ENCODE data around the gene PCDHGA1. TPM values are rescaled to one million over a fixed set of nuclear protein-coding genes. Genes with fewer than 3 reads are reported as not detected.

Gene PCDHGA1
- polyA plus RNA-seq, 3 donors: not detected

- Histone ChIP-seq H3K27ac (ENCODE audit: low read depth in 1 of 2, low read length in 2 of 2) (no peak overlapping the region), H4K20me1 (ENCODE audit: insufficient read depth, low read length) (no peaks in the 10 kb centered on the region), H3K9me3 (replicated peaks in 1 of 2; ENCODE audit: control insufficient read depth in 1 of 2, insufficient read depth in 1 of 2, low read length in 2 of 2) (peaks cover 54 to 75% of the 10 kb centered on the region in 2 donors), H2AFZ (ENCODE audit: insufficient read depth, low read depth, low read length, poor library complexity, severe bottlenecking) (no peak overlapping the region), H3K4me1 (ENCODE audit: control insufficient read depth in 1 of 2, insufficient read depth in 2 of 2, low read length in 2 of 2) (no peaks in the 10 kb centered on the region), H3K79me2 (ENCODE audit: insufficient read depth, low read length) (no peaks in the 10 kb centered on the region), H3K36me3 (replicated peaks in 1 of 2; ENCODE audit: control insufficient read depth in 1 of 2, insufficient read depth in 2 of 2, low read length in 2 of 2) (no peaks in the 10 kb centered on the region), H3K27me3 (ENCODE audit: control insufficient read depth in 2 of 2, insufficient read depth in 2 of 2, low read length in 2 of 2) (peaks cover 30 to 91% of the 10 kb centered on the region in 2 donors), H3K4me3 (replicated peaks in 1 of 3; ENCODE audit: low read depth in 2 of 3, low read length in 3 of 3) (no peak overlapping the region), H3K9ac (ENCODE audit: insufficient read depth, low read length, poor library complexity, severe bottlenecking) (no peak overlapping the region), H3K4me2 (replicated peaks; ENCODE audit: extremely low read depth, low read length, poor library complexity, severe bottlenecking) (no peak overlapping the region)
- H3K4me1 Mint-ChIP-seq: peaks cover 2% of the 10 kb centered on the region
- intact Hi-C loops (cut with micrococcal nuclease): no loop called here
- no peak overlapping the region for H3K4me3 Mint-ChIP-seq
- peaks cover 39 to 80% (median 62%) of the 10 kb centered on the region in 7 donors for H3K9me3 Mint-ChIP-seq
- 64% methylated on average over 4 of the region's 5 CpGs for WGBS (ENCODE audit: insufficient coverage)
- H3K27me3 Mint-ChIP-seq (ENCODE audit: low read depth in 3 of 3): peaks cover 37 to 65% (median 59%) of the 10 kb centered on the region in 3 donors
- no peak overlapping the region for H3K27ac Mint-ChIP-seq
- no peak for TF ChIP-seq CTCF (IDR thresholded peaks at IDR 0.05)
- peaks cover 10 to 12% of the 10 kb centered on the region in 2 donors for H3K36me3 Mint-ChIP-seq
- DNase-seq: no peak
These were observed 25.8 kb downstream of the PCDHGA1 start for GRCh38 chr5:141356133-141356532.

GRCh38 chr5:141356950-141357349 lies 26.6 kb downstream of the PCDHGA1 start:
- peaks cover 2% of the 10 kb centered on the region for H3K4me1 Mint-ChIP-seq
- no peak overlapping the region for H3K4me3 ChIP-seq (replicated peaks in 1 of 3; ENCODE audit: low read depth in 2 of 3, low read length in 3 of 3)
- H3K36me3 ChIP-seq (replicated peaks in 1 of 2; ENCODE audit: control insufficient read depth in 1 of 2, insufficient read depth in 2 of 2, low read length in 2 of 2): no peaks in the 10 kb centered on the region
- peaks cover 55 to 77% of the 10 kb centered on the region in 2 donors for H3K9me3 ChIP-seq (replicated peaks in 1 of 2; ENCODE audit: control insufficient read depth in 1 of 2, insufficient read depth in 1 of 2, low read length in 2 of 2)
- H3K36me3 Mint-ChIP-seq: peaks cover 12 to 15% of the 10 kb centered on the region in 2 donors
- H2AFZ ChIP-seq (ENCODE audit: insufficient read depth, low read depth, low read length, poor library complexity, severe bottlenecking): no peak overlapping the region
- intact Hi-C loops (cut with micrococcal nuclease): no loop called here
- peak overlapping the region in 1 of 2 donors; percentile 39 for H3K4me3 Mint-ChIP-seq
- H3K27ac Mint-ChIP-seq: no peak overlapping the region
- peaks cover 29 to 90% of the 10 kb centered on the region in 2 donors for H3K27me3 ChIP-seq (ENCODE audit: control insufficient read depth in 2 of 2, insufficient read depth in 2 of 2, low read length in 2 of 2)
- no peak for DNase-seq
- H3K27ac ChIP-seq (ENCODE audit: low read depth in 1 of 2, low read length in 2 of 2): no peak overlapping the region
- H3K9ac ChIP-seq (ENCODE audit: insufficient read depth, low read length, poor library complexity, severe bottlenecking): no peak overlapping the region
- H3K9me3 Mint-ChIP-seq: peaks cover 38 to 80% (median 62%) of the 10 kb centered on the region in 7 donors
- no peak overlapping the region for H3K4me2 ChIP-seq (replicated peaks; ENCODE audit: extremely low read depth, low read length, poor library complexity, severe bottlenecking)
- H3K79me2 ChIP-seq (ENCODE audit: insufficient read depth, low read length): no peaks in the 10 kb centered on the region
- peaks cover 33 to 65% (median 58%) of the 10 kb centered on the region in 3 donors for H3K27me3 Mint-ChIP-seq (ENCODE audit: low read depth in 3 of 3)
- no peak for TF ChIP-seq CTCF (IDR thresholded peaks at IDR 0.05)
- H4K20me1 ChIP-seq (ENCODE audit: insufficient read depth, low read length): no peaks in the 10 kb centered on the region
- no peaks in the 10 kb centered on the region for H3K4me1 ChIP-seq (ENCODE audit: control insufficient read depth in 1 of 2, insufficient read depth in 2 of 2, low read length in 2 of 2)
- 46% methylated on average over 19 of the region's 19 CpGs for WGBS (ENCODE audit: insufficient coverage)

Measured in CD14-positive monocyte (primary cell).